Activated CD8-positive, alpha-beta T cell treated with anti-CD3 and anti-CD28 coated beads for 36 hours (primary cell): ENCODE data around the gene ADAD2. TPM values are rescaled to one million over a fixed set of nuclear protein-coding genes. Genes with fewer than 3 reads are reported as not detected.
A peak's percentile ranks its signal among the peaks of the same experiment; 100 is the strongest.
"Not testable (repeated sequence)": the region's sequence is repeated elsewhere in the genome, so short reads cannot be mapped to it uniquely, and the experiment has no call there.

Experiments used
- ATAC-seq: fragments of 200-7000 bp; cut with Tn5 transposase; one replicate; pipeline ENCODE4 v1.10.0; 2021; ENCODE audit warnings: mild to moderate bottlenecking, moderate library complexity
- CTCF ChIA-PET: fragments of 350-600 bp; sonication (Branson Sonifier 250); formaldehyde crosslinking; loops from one replicate; lab custom pipeline; 2021; ENCODE audit warnings: antibody characterized with exemption; lab: Charles Lee
- POLR2A ChIA-PET: fragments of 350-600 bp; sonication (Branson Sonifier 250); formaldehyde crosslinking; loops from one replicate; lab custom pipeline; 2021; ENCODE audit warnings: antibody characterized with exemption; lab: Charles Lee
- DNase-seq: peaks from one replicate; pipeline ENCODE4 v3.0.0-alpha.2; 2020
- H3K27ac Mint-ChIP-seq: one replicate; pipeline ENCODE4 v1.8.0; 2021; ENCODE audit warnings: mild to moderate bottlenecking, mixed read lengths
- H3K27me3 Mint-ChIP-seq: one replicate; pipeline ENCODE4 v1.8.0; 2021; ENCODE audit warnings: mixed read lengths
- H3K36me3 Mint-ChIP-seq: one replicate; pipeline ENCODE4 v1.8.0; 2021; ENCODE audit warnings: low read depth, mixed read lengths
- H3K4me1 Mint-ChIP-seq: one replicate; pipeline ENCODE4 v1.8.0; 2021; ENCODE audit warnings: low read depth, mixed read lengths
- H3K4me3 Mint-ChIP-seq: one replicate; pipeline ENCODE4 v1.8.0; 2021; ENCODE audit warnings: mild to moderate bottlenecking, moderate library complexity, mixed read lengths
- H3K9me3 Mint-ChIP-seq: one replicate; pipeline ENCODE4 v1.8.0; 2021; ENCODE audit warnings: mixed read lengths
- intact Hi-C: fragments of 100-400 bp; cut with micrococcal nuclease; formaldehyde crosslinking; loops from one replicate; pipeline ENCODE4 v1.10.0; 2022
- total RNA-seq, 2 experiments: library from RNA; stranded (reverse); gene quantifications; one replicate each; pipeline ENCODE4 v1.2.3, GENCODE V29; 2021
- TF ChIP-seq, protein P1 (sequence below): fragments of 200-600 bp; IDR thresholded peaks from one replicate; pipeline ENCODE4 v1.8.0; 2022; ENCODE audit warnings: antibody characterized with exemption, mild to moderate bottlenecking

The ADAD2 gene
- total RNA-seq, 2 experiments from 2014 or later = 0.16 to 0.63 TPM

DNA sequence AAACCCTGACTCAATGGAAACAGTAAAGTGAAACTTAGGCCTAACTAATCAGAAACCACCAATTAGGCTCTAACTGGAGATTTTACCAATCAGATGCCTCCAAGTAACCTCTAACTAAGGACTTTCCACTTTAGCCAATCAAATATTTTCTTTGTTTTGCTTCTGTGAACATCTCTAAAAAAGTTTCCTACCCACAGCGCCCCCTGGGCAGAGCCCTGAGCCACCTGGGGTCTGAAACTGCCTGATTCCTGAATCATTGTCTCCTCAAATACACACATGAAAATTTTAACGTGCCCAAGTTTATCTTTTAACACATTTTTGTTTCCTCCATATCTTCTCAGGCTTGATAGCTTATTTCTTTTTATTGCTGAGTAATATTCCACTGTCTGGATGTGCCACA lies 19.0 kb downstream of the ADAD2 start:
- intact Hi-C loops = no loop called here
- CTCF ChIA-PET = interaction anchor here (0.9 kb wide), 1 partner anchor 23 kb away, joined by 3 read pairs; no protein-coding TSS in a partner anchor
- no peaks in the 10 kb centered on the region for H3K9me3 Mint-ChIP-seq
- POLR2A ChIA-PET = no interaction called here
- ATAC-seq = no peak
- H3K36me3 Mint-ChIP-seq = no peaks in the 10 kb centered on the region
- DNase-seq = peak; percentile 47
- peaks cover 2% of the 10 kb centered on the region for H3K4me1 Mint-ChIP-seq
- TF ChIP-seq, protein P1, sequence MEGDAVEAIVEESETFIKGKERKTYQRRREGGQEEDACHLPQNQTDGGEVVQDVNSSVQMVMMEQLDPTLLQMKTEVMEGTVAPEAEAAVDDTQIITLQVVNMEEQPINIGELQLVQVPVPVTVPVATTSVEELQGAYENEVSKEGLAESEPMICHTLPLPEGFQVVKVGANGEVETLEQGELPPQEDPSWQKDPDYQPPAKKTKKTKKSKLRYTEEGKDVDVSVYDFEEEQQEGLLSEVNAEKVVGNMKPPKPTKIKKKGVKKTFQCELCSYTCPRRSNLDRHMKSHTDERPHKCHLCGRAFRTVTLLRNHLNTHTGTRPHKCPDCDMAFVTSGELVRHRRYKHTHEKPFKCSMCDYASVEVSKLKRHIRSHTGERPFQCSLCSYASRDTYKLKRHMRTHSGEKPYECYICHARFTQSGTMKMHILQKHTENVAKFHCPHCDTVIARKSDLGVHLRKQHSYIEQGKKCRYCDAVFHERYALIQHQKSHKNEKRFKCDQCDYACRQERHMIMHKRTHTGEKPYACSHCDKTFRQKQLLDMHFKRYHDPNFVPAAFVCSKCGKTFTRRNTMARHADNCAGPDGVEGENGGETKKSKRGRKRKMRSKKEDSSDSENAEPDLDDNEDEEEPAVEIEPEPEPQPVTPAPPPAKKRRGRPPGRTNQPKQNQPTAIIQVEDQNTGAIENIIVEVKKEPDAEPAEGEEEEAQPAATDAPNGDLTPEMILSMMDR = no peak
- H3K4me3 Mint-ChIP-seq = no peak overlapping the region
- H3K27ac Mint-ChIP-seq = no peak overlapping the region
- no peaks in the 10 kb centered on the region for H3K27me3 Mint-ChIP-seq

DNA sequence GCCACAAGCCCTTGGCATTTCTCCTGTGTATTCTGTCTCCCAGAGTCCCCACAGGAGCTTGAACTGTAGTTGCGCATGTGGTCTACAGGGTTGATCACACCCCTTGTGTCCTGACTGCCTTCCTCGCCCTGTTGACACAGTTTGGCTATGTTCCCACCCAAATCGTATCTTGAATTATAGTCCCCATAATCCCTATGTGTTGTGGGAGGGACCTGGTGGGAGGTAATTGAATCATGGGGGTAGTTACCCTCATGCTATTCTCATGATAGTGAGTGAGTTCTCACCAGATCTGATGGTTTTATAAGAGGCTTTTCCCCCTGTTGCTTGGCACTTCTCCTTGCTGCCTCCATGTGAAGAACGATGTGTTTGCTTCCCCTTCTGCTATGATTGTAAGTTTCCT lies 21.2 kb downstream of the ADAD2 start:
- ChIA-PET POLR2A (no interaction called here), CTCF (no interaction called here)
- no peaks in the 10 kb centered on the region for H3K27me3 Mint-ChIP-seq
- ATAC-seq (no peak), DNase-seq (no peak)
- intact Hi-C loops = no loop called here
- H3K4me1 Mint-ChIP-seq = peaks cover 2% of the 10 kb centered on the region
- TF ChIP-seq, protein P1 = no peak
- H3K36me3 Mint-ChIP-seq = no peaks in the 10 kb centered on the region
- H3K4me3 Mint-ChIP-seq = no peak overlapping the region
- H3K9me3 Mint-ChIP-seq = no peaks in the 10 kb centered on the region
- H3K27ac Mint-ChIP-seq = no peak overlapping the region

DNA sequence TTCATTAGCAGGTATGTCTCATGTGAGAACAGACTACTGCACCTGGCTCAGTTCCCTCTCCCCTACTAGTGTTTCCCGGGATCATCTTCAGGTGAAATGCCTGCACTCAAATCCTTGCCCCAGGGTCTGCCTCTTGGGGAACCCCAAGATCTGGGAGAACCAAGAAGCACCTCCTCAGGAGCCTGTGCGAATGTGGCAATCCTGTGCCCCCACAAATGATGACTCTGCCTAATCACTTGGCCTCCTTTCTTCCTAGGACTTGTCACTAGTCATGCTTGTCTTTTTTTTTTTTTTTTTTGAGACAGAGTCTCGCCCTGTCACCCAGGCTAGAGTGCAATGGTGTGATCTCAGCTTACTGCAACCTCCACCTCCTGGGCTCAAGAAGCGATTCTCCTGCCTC lies 21.7 kb downstream of the ADAD2 start:
- POLR2A ChIA-PET = no interaction called here
- H3K27me3 Mint-ChIP-seq = no peaks in the 10 kb centered on the region
- TF ChIP-seq, protein P1 = no peak
- CTCF ChIA-PET = no interaction called here
- no peak for DNase-seq
- no peak overlapping the region for H3K4me3 Mint-ChIP-seq
- peaks cover 2% of the 10 kb centered on the region for H3K4me1 Mint-ChIP-seq
- no peak overlapping the region for H3K27ac Mint-ChIP-seq
- no peak for ATAC-seq
- intact Hi-C loops = no loop called here
- no peaks in the 10 kb centered on the region for H3K9me3 Mint-ChIP-seq
- H3K36me3 Mint-ChIP-seq = no peaks in the 10 kb centered on the region

DNA sequence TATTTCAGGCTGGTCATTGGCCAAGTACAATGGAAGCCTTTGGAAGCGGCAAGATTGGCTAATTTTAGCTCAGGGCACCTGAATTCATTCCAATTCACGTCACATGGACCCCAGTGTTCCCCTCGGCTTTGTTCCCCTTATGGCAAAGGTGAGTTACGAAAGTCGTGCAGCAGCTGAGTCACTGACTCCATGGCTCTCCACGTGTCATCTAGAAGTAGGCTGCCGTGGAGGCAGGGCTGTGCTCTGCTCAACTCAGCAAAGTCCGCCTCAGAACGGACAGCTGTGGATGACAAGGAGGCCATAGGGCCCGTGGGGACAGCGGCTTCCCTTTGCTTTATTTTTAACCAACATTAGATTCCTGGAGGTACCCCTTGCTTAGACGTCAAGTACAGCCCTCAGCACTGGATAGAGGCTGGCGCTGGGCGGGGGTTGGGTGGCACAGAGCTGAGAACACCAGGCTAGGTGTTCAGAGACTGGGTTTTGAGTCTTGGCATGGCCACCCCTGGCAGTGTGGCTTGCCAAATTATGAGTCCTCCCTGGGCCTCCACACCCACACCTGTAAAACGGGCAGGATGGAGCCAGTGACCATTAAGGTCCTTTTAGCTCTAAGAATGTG lies 23.6 kb downstream of the ADAD2 start:
- intact Hi-C loops = no loop called here
- peaks cover 2% of the 10 kb centered on the region for H3K4me1 Mint-ChIP-seq
- DNase-seq (no peak), ATAC-seq (no peak)
- POLR2A ChIA-PET = no interaction called here
- H3K36me3 Mint-ChIP-seq = no peaks in the 10 kb centered on the region
- H3K27me3 Mint-ChIP-seq = no peaks in the 10 kb centered on the region
- TF ChIP-seq, protein P1 = no peak
- CTCF ChIA-PET = no interaction called here
- no peak overlapping the region for H3K4me3 Mint-ChIP-seq
- H3K9me3 Mint-ChIP-seq = no peaks in the 10 kb centered on the region
- no peak overlapping the region for H3K27ac Mint-ChIP-seq

DNA sequence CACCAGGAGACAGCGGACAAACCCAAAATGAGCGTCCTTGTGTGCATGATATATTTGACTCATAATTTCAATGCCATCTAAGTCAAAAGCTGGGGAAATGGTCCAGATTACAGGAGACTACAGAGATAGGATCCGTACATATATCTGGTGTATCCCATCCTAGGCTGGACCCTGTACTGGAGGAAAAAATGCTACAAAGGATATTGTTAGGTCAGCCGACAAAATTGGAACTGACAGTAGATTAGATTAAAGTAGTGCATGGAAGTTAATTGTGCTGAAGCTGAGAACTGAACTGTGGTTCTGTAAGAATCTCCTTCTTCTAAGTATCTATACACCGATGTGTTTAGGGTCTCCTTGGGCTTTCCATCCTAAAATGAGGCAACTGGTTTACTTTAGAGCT lies 24.6 kb downstream of the ADAD2 start:
- H3K4me3 Mint-ChIP-seq = no peak overlapping the region
- no peaks in the 10 kb centered on the region for H3K36me3 Mint-ChIP-seq

DNA sequence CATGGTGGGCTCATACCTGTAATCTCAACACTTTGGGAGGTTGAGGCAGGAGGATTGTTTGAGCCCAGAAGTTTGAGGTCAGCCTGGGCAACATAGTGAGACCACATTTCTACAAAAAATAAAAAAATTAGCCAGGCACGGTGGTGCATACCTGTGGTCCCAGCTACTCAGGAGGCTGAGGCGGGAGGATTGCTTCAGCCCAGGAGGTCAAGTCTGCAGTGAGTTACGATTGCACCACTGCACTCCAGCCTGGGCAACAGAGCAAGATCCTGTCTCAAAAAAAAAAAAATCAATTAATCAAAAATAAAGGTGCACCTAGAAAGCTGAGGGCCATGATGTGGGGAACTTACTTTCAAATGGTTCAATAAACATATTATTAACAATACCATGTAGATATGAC lies 25.2 kb downstream of the ADAD2 start:
- CTCF ChIA-PET, intact Hi-C loops, H3K9me3 Mint-ChIP-seq, H3K27me3 Mint-ChIP-seq, H3K36me3 Mint-ChIP-seq, H3K4me1 Mint-ChIP-seq, POLR2A ChIA-PET, DNase-seq, H3K27ac Mint-ChIP-seq, ATAC-seq, H3K4me3 Mint-ChIP-seq: not testable (repeated sequence)

More for the DNA sequence above, 24.6 kb downstream of the ADAD2 start:
- ChIA-PET CTCF (interaction anchor here (0.6 kb wide), 1 partner anchor 576 kb away, joined by 3 read pairs; no protein-coding TSS in a partner anchor), POLR2A (no interaction called here)
- H3K9me3 Mint-ChIP-seq = no peaks in the 10 kb centered on the region
- intact Hi-C loops = no loop called here
- no peaks in the 10 kb centered on the region for H3K4me1 Mint-ChIP-seq
- no peak for DNase-seq
- no peak overlapping the region for H3K27ac Mint-ChIP-seq
- H3K27me3 Mint-ChIP-seq = no peaks in the 10 kb centered on the region
- no peak for ATAC-seq
- TF ChIP-seq, protein P1 = no peak
